ENCODE results near the gene P2RY1.

P2RY1 gene

DNA sequence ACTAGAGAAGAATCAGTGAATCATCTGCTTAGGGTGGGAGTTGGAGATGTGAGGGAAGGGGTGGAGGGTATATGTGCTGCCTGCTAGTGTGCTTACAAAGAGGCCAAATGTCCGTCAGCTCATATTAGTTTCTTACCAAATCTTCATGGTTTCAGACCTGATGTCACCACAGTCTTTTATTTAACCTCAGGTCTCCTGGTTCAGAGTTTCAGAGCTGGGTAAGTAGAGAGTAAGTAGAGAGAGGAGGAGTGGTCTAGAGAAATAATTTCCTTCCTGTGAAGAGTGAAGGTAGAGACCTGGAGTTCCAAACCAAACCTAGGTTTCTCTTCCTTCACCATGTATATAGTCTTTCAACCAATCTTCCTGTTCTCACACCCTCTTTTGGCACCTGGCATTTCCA is 17.5 kb upstream of the P2RY1 start:
- ChIA-PET CTCF (no interaction called here), POLR2A (no interaction called here)
- Histone ChIP-seq H3K27me3 (replicated peaks in 2 of 5; ENCODE audit: control insufficient read depth in 4 of 5, insufficient read depth in 5 of 5, low read length in 4 of 5) (no peaks in the 10 kb centered on the region), H3K4me3 (ENCODE audit: control insufficient read depth in 1 of 7, extremely low read depth in 1 of 7, insufficient read depth in 4 of 7, low read depth in 2 of 7, low read length in 6 of 7) (no peak overlapping the region), H3K9me3 (ENCODE audit: control extremely low read depth in 1 of 5, control insufficient read depth in 4 of 5, insufficient read depth in 2 of 5, low read depth in 1 of 5, low read length in 4 of 5) (peaks cover 0 to 1% (median 0%) of the 10 kb centered on the region in 5 experiments), H3K4me1 (ENCODE audit: control extremely low read depth in 1 of 4, control insufficient read depth in 4 of 4, insufficient read depth in 4 of 4, low read length in 3 of 4) (peaks cover 0 to 9% (median 2%) of the 10 kb centered on the region in 4 experiments), H3K36me3 (ENCODE audit: control insufficient read depth in 4 of 4, insufficient read depth in 4 of 4, low read length in 3 of 4) (no peaks in the 10 kb centered on the region), H3K27ac (ENCODE audit: insufficient read depth in 1 of 2, low read depth in 1 of 2, low read length in 2 of 2, poor library complexity in 1 of 2, severe bottlenecking in 2 of 2) (no peak overlapping the region)
- DNase-seq = no peak
- no CpG with 5 or more reads among the region's 1 CpG for WGBS (ENCODE audit: insufficient coverage)

DNA sequence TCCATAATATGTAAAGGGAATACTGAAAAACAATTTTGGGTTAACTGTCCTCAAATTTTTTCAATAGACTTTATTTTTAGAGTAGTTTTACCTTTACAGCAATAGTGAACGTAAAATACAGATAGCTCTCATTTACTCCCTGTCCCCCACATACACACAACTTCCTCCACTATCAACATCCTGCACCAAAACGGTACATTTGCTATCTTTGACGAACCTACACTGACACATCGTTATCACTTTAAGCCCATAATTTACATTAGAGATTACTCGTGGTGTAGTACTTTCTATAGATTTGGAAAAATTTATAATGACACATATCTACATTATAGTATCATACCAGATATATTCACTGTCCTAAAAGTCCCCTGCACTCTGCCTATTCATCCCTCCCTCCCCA is 16.9 kb upstream of the P2RY1 start:
- no peaks in the 10 kb centered on the region for H3K36me3 ChIP-seq (ENCODE audit: control insufficient read depth in 4 of 4, insufficient read depth in 4 of 4, low read length in 3 of 4)
- no peak overlapping the region for H3K27ac ChIP-seq (ENCODE audit: insufficient read depth in 1 of 2, low read depth in 1 of 2, low read length in 2 of 2, poor library complexity in 1 of 2, severe bottlenecking in 2 of 2)
- peaks cover 0 to 9% (median 2%) of the 10 kb centered on the region in 4 experiments for H3K4me1 ChIP-seq (ENCODE audit: control extremely low read depth in 1 of 4, control insufficient read depth in 4 of 4, insufficient read depth in 4 of 4, low read length in 3 of 4)
- no peaks in the 10 kb centered on the region for H3K27me3 ChIP-seq (replicated peaks in 2 of 5; ENCODE audit: control insufficient read depth in 4 of 5, insufficient read depth in 5 of 5, low read length in 4 of 5)
- peak in 1 of 3 donors; percentile 36 for DNase-seq
- ChIA-PET CTCF (no interaction called here), POLR2A (no interaction called here)
- 100% methylated on average over 1 of the region's 5 CpGs for whole genome bisulfite sequencing (ENCODE audit: insufficient coverage)
- H3K9me3 ChIP-seq (ENCODE audit: control extremely low read depth in 1 of 5, control insufficient read depth in 4 of 5, insufficient read depth in 2 of 5, low read depth in 1 of 5, low read length in 4 of 5) = peaks cover 0 to 1% (median 0%) of the 10 kb centered on the region in 5 experiments
- H3K4me3 ChIP-seq (ENCODE audit: control insufficient read depth in 1 of 7, extremely low read depth in 1 of 7, insufficient read depth in 4 of 7, low read depth in 2 of 7, low read length in 6 of 7) = no peak overlapping the region

DNA sequence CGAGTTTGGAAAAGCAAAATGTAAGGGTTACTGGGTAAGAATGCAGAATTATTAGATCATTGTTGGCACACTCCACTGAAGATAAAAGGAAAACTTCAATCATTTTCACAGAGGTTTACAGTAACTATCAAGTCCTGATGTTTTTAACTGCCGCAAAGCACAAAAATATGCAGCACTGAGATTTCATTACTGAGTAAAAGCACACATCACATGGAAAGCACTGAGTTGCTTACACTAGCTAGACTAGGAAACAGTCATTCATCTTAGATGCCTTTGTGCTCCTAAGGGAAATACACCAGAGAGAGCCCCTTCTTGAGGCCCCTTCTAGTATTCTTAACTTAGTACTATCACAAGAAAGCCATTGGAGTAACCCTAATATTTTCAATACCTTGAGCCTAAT is 11.8 kb upstream of the P2RY1 start:
- no peaks in the 10 kb centered on the region for H3K36me3 ChIP-seq (ENCODE audit: control insufficient read depth in 4 of 4, insufficient read depth in 4 of 4, low read length in 3 of 4)
- peaks cover 0 to 17% (median 2%) of the 10 kb centered on the region in 4 experiments for H3K4me1 ChIP-seq (ENCODE audit: control extremely low read depth in 1 of 4, control insufficient read depth in 4 of 4, insufficient read depth in 4 of 4, low read length in 3 of 4)
- no peaks in the 10 kb centered on the region for H3K27me3 ChIP-seq (replicated peaks in 2 of 5; ENCODE audit: control insufficient read depth in 4 of 5, insufficient read depth in 5 of 5, low read length in 4 of 5)
- no peak overlapping the region for H3K4me3 ChIP-seq (ENCODE audit: control insufficient read depth in 1 of 7, extremely low read depth in 1 of 7, insufficient read depth in 4 of 7, low read depth in 2 of 7, low read length in 6 of 7)
- DNase-seq = no peak
- ChIA-PET POLR2A (no interaction called here), CTCF (no interaction called here)
- no peak overlapping the region for H3K27ac ChIP-seq (ENCODE audit: insufficient read depth in 1 of 2, low read depth in 1 of 2, low read length in 2 of 2, poor library complexity in 1 of 2, severe bottlenecking in 2 of 2)
- H3K9me3 ChIP-seq (ENCODE audit: control extremely low read depth in 1 of 5, control insufficient read depth in 4 of 5, insufficient read depth in 2 of 5, low read depth in 1 of 5, low read length in 4 of 5) = no peaks in the 10 kb centered on the region
- 100% methylated on average over 1 of the region's 2 CpGs for WGBS (ENCODE audit: insufficient coverage)

DNA sequence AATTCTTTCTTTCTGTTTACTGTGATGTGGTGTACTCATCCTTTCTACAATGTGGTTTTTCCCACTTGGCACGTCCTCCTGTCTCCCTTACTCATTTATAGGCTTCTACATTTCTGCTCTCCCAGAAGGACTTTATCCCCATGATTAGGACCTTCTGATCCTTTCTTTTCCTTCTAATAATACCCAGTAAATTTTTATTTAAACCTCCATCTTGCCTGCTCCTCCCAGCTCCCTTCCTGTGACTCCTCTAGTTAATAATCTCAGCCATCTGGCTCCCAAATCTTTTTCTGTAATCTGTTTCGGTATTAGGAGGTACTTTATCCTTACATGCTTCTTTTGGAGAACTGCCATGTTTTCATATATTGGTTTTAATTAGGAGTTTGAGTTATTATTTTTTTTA is 11.2 kb upstream of the P2RY1 start:
- no peaks in the 10 kb centered on the region for H3K27me3 ChIP-seq (replicated peaks in 2 of 5; ENCODE audit: control insufficient read depth in 4 of 5, insufficient read depth in 5 of 5, low read length in 4 of 5)
- no peak overlapping the region for H3K27ac ChIP-seq (ENCODE audit: insufficient read depth in 1 of 2, low read depth in 1 of 2, low read length in 2 of 2, poor library complexity in 1 of 2, severe bottlenecking in 2 of 2)
- no peak overlapping the region for H3K4me3 ChIP-seq (ENCODE audit: control insufficient read depth in 1 of 7, extremely low read depth in 1 of 7, insufficient read depth in 4 of 7, low read depth in 2 of 7, low read length in 6 of 7)
- no peaks in the 10 kb centered on the region for H3K36me3 ChIP-seq (ENCODE audit: control insufficient read depth in 4 of 4, insufficient read depth in 4 of 4, low read length in 3 of 4)
- POLR2A ChIA-PET = no interaction called here
- no peaks in the 10 kb centered on the region for H3K9me3 ChIP-seq (ENCODE audit: control extremely low read depth in 1 of 5, control insufficient read depth in 4 of 5, insufficient read depth in 2 of 5, low read depth in 1 of 5, low read length in 4 of 5)
- CTCF ChIA-PET = interaction anchor here (1.6 kb wide), 1 partner anchor 11 kb away, joined by 4 read pairs; no protein-coding TSS in a partner anchor
- WGBS (ENCODE audit: insufficient coverage) = 80% methylated on average over 1 of the region's 2 CpGs
- no peak for DNase-seq
- H3K4me1 ChIP-seq (ENCODE audit: control extremely low read depth in 1 of 4, control insufficient read depth in 4 of 4, insufficient read depth in 4 of 4, low read length in 3 of 4) = peaks cover 0 to 17% (median 2%) of the 10 kb centered on the region in 4 experiments

DNA sequence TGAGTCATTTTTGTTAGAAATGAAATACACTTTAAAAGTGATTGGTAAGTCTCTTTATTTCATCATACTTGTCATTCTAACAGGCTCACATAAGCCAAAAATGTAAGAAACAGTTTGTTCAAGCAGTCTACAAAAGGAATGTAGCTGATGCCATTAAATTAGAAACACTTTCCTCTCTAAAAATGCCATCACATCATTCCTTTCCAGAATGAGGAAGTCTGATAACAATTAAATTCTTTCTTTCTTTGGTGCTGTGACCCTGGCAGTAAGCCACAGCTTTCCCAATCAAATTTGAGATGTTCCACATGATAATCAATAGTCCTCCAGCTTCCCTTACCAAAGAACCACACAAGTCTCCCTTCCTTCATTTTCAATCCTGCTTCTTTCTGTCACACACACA is 9.4 kb upstream of the P2RY1 start:
- peaks cover 0 to 11% (median 1%) of the 10 kb centered on the region in 4 experiments for H3K4me1 ChIP-seq (ENCODE audit: control extremely low read depth in 1 of 4, control insufficient read depth in 4 of 4, insufficient read depth in 4 of 4, low read length in 3 of 4)
- ChIA-PET CTCF (interaction anchor here (1.6 to 1.7 kb wide), 2 partner anchors 13 to 25 kb away, joined by 3 to 4 read pairs; no protein-coding TSS in a partner anchor), POLR2A (no interaction called here)
- no peaks in the 10 kb centered on the region for H3K27me3 ChIP-seq (replicated peaks in 2 of 5; ENCODE audit: control insufficient read depth in 4 of 5, insufficient read depth in 5 of 5, low read length in 4 of 5)
- DNase-seq = peak in 2 of 3 donors; percentile 18 to 43
- H3K36me3 ChIP-seq (ENCODE audit: control insufficient read depth in 4 of 4, insufficient read depth in 4 of 4, low read length in 3 of 4) = no peaks in the 10 kb centered on the region
- H3K9me3 ChIP-seq (ENCODE audit: control extremely low read depth in 1 of 5, control insufficient read depth in 4 of 5, insufficient read depth in 2 of 5, low read depth in 1 of 5, low read length in 4 of 5) = no peaks in the 10 kb centered on the region
- no peak overlapping the region for H3K27ac ChIP-seq (ENCODE audit: insufficient read depth in 1 of 2, low read depth in 1 of 2, low read length in 2 of 2, poor library complexity in 1 of 2, severe bottlenecking in 2 of 2)
- H3K4me3 ChIP-seq (ENCODE audit: control insufficient read depth in 1 of 7, extremely low read depth in 1 of 7, insufficient read depth in 4 of 7, low read depth in 2 of 7, low read length in 6 of 7) = no peak overlapping the region

DNA sequence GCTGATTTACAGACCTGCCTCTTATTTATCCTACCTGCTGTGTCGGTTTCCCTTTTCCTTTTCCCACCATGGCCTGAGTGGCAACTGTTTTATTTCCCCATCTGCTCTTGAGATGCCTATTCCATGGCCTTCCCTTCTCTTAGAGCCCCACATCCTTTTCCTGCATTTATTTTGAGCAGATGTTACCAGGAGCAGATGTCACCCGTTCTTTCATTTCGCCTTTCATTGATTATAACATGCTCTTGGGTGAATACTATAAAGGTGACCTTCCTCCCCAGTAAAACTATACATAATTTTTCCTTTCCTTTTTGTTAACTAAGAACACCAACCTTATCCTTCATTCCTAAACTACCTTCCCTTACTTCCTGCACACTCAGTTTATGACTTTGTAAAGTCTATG is 8.5 kb upstream of the P2RY1 start:
- H3K4me1 ChIP-seq (ENCODE audit: control extremely low read depth in 1 of 4, control insufficient read depth in 4 of 4, insufficient read depth in 4 of 4, low read length in 3 of 4) = peaks cover 0 to 7% (median 0%) of the 10 kb centered on the region in 4 experiments
- WGBS (ENCODE audit: insufficient coverage) = 100% methylated on average over 2 of the region's 3 CpGs
- no peaks in the 10 kb centered on the region for H3K9me3 ChIP-seq (ENCODE audit: control extremely low read depth in 1 of 5, control insufficient read depth in 4 of 5, insufficient read depth in 2 of 5, low read depth in 1 of 5, low read length in 4 of 5)
- no peaks in the 10 kb centered on the region for H3K36me3 ChIP-seq (ENCODE audit: control insufficient read depth in 4 of 4, insufficient read depth in 4 of 4, low read length in 3 of 4)
- DNase-seq = no peak
- ChIA-PET CTCF (interaction anchor here (1.7 kb wide), 1 partner anchor 26 kb away, joined by 3 read pairs; no protein-coding TSS in a partner anchor), POLR2A (interaction anchor here (0.6 kb wide), 1 partner anchor 16 kb away, joined by 3 read pairs; no protein-coding TSS in a partner anchor)
- no peak overlapping the region for H3K27ac ChIP-seq (ENCODE audit: insufficient read depth in 1 of 2, low read depth in 1 of 2, low read length in 2 of 2, poor library complexity in 1 of 2, severe bottlenecking in 2 of 2)
- H3K27me3 ChIP-seq (replicated peaks in 2 of 5; ENCODE audit: control insufficient read depth in 4 of 5, insufficient read depth in 5 of 5, low read length in 4 of 5) = no peaks in the 10 kb centered on the region
- H3K4me3 ChIP-seq (ENCODE audit: control insufficient read depth in 1 of 7, extremely low read depth in 1 of 7, insufficient read depth in 4 of 7, low read depth in 2 of 7, low read length in 6 of 7) = no peak overlapping the region

DNA sequence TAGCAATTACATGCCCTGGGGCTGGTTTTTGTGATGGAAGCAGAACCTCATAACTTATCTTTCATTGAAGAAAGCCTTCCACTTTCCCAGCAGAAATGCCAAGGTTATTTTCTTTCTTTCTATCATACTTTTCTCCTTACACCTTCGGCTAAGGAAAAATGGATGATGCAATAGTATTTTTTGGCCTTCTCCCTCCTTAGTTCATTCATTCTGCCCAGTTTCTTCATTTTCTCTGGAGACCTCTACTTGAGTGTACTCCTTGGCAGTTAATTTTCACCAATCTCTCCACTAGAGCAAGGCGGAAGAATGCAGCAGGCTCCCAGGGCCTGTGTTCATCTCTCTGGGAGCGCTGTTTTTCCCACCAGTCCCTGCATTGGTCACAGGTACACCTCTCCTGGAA is 7.6 kb upstream of the P2RY1 start:
- ChIA-PET CTCF (no interaction called here), POLR2A (no interaction called here)
- no peak for DNase-seq
- no peaks in the 10 kb centered on the region for H3K36me3 ChIP-seq (ENCODE audit: control insufficient read depth in 4 of 4, insufficient read depth in 4 of 4, low read length in 3 of 4)
- no peak overlapping the region for H3K4me3 ChIP-seq (ENCODE audit: control insufficient read depth in 1 of 7, extremely low read depth in 1 of 7, insufficient read depth in 4 of 7, low read depth in 2 of 7, low read length in 6 of 7)
- no peaks in the 10 kb centered on the region for H3K27me3 ChIP-seq (replicated peaks in 2 of 5; ENCODE audit: control insufficient read depth in 4 of 5, insufficient read depth in 5 of 5, low read length in 4 of 5)
- peaks cover 0 to 7% (median 0%) of the 10 kb centered on the region in 4 experiments for H3K4me1 ChIP-seq (ENCODE audit: control extremely low read depth in 1 of 4, control insufficient read depth in 4 of 4, insufficient read depth in 4 of 4, low read length in 3 of 4)
- H3K27ac ChIP-seq (ENCODE audit: insufficient read depth in 1 of 2, low read depth in 1 of 2, low read length in 2 of 2, poor library complexity in 1 of 2, severe bottlenecking in 2 of 2) = no peak overlapping the region
- no peaks in the 10 kb centered on the region for H3K9me3 ChIP-seq (ENCODE audit: control extremely low read depth in 1 of 5, control insufficient read depth in 4 of 5, insufficient read depth in 2 of 5, low read depth in 1 of 5, low read length in 4 of 5)
- WGBS (ENCODE audit: insufficient coverage) = 100% methylated on average over 2 of the region's 3 CpGs
